ENCODE data around the gene ABT1.

ABT1 gene

DNA sequence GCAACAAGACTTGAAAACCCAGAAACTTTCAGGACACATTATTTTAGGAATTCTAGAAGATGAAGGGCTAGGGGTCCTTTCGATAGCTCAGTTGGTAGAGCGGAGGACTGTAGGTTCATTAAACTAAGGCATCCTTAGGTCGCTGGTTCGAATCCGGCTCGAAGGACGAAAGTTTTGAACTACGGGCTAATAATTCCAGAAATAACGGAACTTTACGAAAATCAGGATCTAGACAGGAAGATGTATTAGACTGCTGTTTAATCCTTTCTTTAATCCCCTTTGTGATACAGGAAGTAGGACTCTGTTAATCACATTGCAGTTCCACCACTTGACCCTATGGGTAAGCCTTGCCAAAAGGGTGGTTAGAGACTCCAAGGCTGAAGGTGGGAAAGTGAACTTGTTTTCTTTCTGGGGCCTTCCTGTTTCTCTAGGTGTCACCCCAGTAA is 21.2 kb upstream of the ABT1 start:
- DNase-seq: peak; percentile 43

DNA sequence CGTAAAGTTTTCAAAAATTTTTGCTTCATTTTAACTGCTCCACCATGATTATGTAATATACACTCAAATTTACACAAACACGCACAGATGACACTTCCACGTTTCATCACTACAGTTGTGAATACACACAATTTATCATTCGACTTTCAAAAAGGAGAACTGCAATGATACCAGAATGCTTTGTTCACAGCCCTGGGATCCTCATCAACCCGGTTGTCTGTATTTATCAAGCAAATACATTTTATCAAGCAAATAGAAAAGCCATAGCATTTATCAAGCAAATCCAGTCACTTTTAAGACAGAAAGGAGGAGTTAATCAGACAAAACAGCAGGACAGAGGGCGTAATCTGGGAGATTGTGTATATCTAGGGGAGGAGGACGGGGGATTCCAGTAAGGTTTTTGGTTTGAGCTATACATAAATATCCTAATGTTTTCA is 20.3 kb upstream of the ABT1 start:
- DNase-seq: peak; percentile 72

GRCh38 chr6:26576929-26577719 is 19.6 kb upstream of the ABT1 start:
- peak; percentile 90 for DNase-seq

DNA sequence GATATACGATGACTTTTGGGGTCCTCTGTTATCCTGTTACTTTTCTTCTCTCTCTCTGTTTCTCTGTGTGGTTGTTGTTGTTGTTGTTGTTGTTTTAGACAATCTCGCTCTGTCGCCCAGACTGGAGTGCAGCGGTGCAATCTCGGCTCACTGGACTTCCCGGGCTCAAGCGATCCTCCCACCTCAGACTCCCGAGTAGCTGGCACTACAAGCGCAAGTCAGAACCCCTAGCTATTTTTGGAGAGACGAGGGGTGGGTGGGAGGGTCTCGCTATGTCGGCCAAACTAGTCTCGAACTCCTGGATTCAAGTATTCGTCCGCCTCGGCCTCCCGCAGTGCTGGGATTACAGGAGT is 19.1 kb upstream of the ABT1 start:
- DNase-seq: no peak

- DNase-seq: no peak
Observed at GRCh38 chr6:26578279-26578678, 18.5 kb upstream of the ABT1 start.

- no peak for DNase-seq
Observed at GRCh38 chr6:26578741-26579140, 18.0 kb upstream of the ABT1 start.

DNA sequence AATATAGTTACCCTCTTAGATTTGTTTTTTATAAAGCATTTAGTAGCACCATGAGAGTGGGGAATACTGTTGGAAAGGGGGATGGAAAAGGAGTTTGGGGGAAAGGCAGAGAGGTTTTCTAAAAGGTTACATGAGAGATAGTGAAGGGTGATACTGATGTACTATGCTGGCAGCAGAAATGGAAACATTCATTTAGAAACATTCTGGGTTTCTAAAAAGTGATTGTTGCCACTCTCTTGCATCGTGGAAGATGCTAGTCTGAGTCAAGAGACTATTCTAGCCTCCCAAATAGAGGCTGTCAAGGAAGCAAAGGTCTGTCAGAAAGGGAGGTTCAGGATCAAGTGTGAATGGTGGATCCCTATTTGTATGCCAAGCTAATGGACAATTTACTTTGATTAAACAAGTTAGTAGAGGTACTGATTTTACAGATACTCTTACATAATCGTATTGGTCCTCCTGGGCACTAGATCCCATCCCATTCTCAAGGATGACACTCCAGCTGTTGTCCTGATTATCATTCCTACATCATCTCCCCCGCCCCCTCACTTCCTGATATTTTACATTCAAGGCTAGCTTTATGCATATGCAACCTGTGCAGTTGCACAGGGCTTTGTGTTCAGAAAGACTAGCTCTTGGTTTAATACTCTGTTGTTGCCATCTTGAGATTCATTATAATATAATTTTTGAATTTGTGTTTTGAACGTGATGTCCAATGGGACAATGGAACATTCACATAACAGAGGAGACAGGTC is 15.4 kb upstream of the ABT1 start:
- no peak for DNase-seq

- no peak for DNase-seq
Observed at GRCh38 chr6:26588965-26589364, 7.8 kb upstream of the ABT1 start.

DNA sequence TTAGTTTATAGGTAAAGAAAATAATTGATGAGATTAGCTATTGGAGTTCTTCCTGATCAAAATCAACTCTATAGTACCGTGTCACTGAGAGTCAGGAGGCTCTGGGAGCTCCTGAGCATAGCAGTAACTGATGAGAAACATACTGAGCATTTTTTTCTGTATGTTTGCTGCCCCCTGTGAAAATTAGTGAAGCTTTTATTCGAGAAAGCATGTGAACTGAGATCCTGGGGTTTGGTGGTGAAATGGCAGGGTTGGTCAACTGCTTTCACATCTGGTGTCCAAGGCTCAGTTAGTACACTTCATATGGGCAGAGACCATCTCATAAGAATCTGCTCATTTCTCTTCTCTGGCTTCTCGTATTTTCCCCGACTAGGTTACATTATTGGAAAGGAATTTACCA is 4.1 kb upstream of the ABT1 start:
- DNase-seq: peak; percentile 60

GRCh38 chr6:26593278-26594130 is 3.2 kb upstream of the ABT1 start:
- peak; percentile 52 for DNase-seq

- peak; percentile 26 for DNase-seq
Observed at GRCh38 chr6:26594131-26594498, 2.6 kb upstream of the ABT1 start.

DNA sequence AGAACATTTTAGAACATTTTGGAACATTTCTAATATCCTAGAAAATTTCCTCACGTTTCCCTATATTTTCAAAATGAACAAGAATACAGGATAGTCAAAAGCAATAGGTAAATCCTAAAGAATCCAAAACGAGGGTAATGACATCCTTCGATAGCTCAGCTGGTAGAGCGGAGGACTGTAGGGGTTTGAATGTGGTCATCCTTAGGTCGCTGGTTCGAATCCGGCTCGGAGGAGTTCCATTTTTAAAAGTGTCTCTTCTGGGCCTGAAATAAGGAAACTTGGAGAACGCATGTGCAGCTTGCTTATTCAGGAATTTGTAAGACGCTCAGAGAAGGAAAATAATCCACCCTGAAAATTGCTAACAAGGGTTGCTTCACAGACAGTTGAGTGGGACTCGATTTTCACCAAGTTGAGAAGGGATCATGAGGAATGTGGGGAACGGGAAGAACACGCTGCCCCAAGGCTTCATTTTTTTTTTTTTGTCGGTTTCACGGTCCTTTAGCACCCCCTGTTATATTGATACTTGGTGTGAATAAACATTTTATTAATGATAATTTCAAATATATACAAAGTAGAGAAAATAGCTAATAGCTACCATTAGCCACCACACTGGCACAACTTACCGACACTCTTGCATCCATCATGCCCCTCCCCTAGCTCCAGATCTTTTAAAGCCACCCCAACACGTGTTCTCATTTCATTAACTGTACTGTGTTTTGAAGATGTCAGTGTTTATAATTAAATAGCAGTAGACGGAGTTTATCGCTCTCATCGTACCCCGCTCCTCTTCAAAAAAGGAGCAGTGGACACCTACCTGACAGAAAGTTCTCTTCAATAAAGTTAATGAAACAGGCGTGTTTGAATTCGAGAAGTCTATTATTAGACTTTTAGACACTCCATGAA is 1.8 kb upstream of the ABT1 start:
- DNase-seq: peak; percentile 76

- DNase-seq: peak; percentile 77
Observed at GRCh38 chr6:26595669-26596269, 984 bp upstream of the ABT1 start.

- DNase-seq: no peak
Observed at GRCh38 chr6:26597389-26597766, 625 bp downstream of the ABT1 start.

DNA sequence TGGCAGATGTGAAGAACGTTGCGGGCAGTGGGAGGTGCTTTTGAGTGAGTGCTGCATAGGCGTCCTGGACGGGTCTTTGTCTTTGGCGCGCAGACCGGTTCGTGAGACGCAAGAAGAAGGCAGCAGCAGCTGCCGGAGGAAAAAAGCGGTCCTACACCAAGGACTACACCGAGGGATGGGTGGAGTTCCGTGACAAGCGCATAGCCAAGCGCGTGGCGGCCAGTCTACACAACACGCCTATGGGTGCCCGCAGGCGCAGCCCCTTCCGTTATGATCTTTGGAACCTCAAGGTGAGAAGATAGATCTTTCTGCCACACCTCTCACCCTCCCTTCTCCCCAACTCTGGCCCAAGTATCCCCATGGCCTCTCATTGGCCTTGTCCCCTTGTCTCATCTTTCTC is 1.1 kb downstream of the ABT1 start:
- DNase-seq: no peak

GRCh38 chr6:26598267-26598666 is 1.5 kb downstream of the ABT1 start:
- no peak for DNase-seq

DNA sequence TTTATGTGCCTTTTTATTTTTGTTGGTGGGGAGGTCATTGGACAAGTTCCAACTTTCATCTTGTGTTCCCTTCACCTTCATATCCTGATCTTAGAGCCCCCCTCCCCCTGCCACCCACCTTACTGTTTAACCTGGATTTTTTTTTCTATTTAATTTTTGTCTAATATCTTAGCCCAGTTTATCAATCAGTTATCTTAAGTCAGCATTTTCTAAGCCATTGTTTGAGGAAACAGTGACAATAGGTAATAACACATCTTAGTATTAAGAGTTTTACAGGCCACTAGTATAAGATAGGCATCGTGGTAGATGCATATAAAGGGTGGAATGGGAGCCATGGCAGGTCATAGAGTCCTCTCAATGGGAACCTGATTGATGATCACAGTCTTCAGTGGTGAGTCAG is 2.4 kb downstream of the ABT1 start:
- DNase-seq: no peak

GRCh38 chr6:26599591-26599990 is 2.8 kb downstream of the ABT1 start:
- DNase-seq: no peak

DNA sequence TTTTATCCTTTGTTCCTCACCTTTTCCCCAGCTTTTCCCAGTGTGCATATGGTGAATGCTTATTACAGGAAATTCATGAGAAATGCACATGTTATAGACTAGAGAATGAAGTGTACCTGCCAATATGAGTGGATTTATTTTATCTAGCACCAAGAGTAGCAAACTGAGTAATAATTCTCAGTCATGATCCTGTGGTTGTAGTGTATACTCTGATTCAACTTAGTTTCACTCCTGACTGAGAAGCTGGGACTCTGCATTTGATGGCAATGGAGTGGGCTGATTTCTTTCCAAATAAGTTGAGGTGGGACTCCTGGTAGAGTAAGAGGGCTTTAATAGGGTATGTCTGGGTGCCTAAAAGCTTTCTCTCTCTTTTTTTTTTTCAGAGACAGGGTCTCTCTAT is 4.0 kb downstream of the ABT1 start:
- no peak for DNase-seq

GRCh38 chr6:26602262-26602661 is 5.5 kb downstream of the ABT1 start:
- DNase-seq: no peak

DNA sequence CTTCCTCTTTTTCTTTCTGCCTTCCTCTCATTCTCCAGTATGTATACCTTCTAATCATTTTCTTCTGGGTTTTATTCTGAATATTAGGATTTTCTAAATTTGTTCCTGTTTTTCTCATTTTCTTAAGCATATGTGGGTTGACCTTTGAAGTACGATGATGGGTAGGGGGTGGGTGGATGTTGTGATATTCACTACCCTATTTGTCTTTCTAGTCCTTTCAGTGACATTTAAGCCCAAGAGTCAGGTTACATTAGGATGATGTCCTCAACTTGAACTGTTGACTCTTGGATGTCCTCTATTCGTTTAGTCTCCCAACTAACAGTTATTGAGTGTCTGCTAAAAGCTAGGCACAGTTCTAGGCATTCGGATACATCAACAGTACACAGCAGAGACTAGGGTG is 7.3 kb downstream of the ABT1 start:
- DNase-seq: no peak

GRCh38 chr6:26604797-26605196 is 8.0 kb downstream of the ABT1 start:
- no peak for DNase-seq

Data from MV-4-11 (cell line).